ENCODE results near the gene KIF23.
A peak's percentile ranks its signal among the peaks of the same experiment; 100 is the strongest.
"Not testable (repeated sequence)": the region's sequence is repeated elsewhere in the genome, so short reads cannot be mapped to it uniquely, and the experiment has no call there.

Gene KIF23

GRCh38 chr15:69439623-69440022, 25.5 kb downstream of the KIF23 start:
- DNase-seq = no peak

- DNase-seq = no peak
Measured at GRCh38 chr15:69443032-69443611, 29.0 kb downstream of the KIF23 start.

DNA sequence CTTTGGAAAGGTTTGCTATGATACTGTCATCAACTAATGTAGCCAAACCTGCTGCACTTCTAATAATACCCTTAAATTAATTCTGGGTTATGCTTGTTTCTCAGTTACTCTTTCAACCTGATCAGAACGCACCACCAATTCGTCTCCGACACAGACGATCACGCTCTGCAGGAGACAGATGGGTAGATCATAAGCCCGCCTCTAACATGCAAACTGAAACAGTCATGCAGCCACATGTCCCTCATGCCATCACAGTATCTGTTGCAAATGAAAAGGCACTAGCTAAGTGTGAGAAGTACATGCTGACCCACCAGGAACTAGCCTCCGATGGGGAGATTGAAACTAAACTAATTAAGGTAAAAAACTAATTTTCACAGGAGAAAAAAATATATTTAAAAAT, 30.5 kb downstream of the KIF23 start:
- no peak for DNase-seq

- no peak for DNase-seq
Measured at GRCh38 chr15:69446953-69447352, 32.8 kb downstream of the KIF23 start.

DNA sequence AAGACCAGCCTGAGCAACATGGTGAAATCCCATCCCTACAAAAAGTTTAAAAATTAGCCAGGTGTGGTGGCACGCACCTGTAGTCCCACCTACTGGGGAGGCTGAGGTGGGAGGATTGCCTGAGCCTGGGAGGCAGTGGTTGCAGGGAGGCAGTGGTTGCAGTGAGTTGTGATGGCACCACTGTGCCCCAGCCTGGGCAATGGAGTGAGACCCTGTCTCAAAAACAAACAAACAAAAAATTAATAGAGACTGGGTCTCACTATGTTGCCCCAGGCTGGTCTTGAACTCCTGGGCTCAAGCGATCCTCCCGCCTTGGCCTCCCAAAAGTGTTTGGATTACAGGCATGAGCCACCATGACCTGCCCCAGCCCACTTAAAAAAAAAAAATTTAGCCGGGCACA, 36.1 kb downstream of the KIF23 start:
- not testable (repeated sequence) for DNase-seq

- DNase-seq = no peak
Measured at GRCh38 chr15:69450968-69451695, 37.0 kb downstream of the KIF23 start.

GRCh38 chr15:69451951-69452691, 38.0 kb downstream of the KIF23 start:
- peak; percentile 76 for DNase-seq

GRCh38 chr15:69452692-69453521, 38.8 kb downstream of the KIF23 start, which contains the start of gene RPLP1:
RPLP1 (plus strand) TSS chr15:69452818; CDS start chr15:69452949, 131 bp downstream.
- peak; percentile 96 for DNase-seq

DNA sequence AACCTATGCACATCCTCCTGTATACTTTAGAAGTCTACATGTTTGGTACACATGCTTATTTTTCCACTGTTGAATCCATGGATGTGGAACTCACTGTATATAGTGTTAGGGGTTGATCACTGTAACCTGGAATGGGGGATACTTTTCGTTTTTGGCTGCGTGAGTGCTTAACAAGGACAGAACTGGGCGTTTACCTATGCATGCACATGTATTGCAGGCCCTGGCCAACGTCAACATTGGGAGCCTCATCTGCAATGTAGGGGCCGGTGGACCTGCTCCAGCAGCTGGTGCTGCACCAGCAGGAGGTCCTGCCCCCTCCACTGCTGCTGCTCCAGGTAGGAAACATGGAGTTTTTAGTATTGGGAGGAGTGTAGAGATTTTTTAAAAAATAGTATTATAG, 40.8 kb downstream of the KIF23 start:
- DNase-seq = no peak

- DNase-seq = no peak
Measured at GRCh38 chr15:69456208-69457166, 42.3 kb downstream of the KIF23 start.

DNA sequence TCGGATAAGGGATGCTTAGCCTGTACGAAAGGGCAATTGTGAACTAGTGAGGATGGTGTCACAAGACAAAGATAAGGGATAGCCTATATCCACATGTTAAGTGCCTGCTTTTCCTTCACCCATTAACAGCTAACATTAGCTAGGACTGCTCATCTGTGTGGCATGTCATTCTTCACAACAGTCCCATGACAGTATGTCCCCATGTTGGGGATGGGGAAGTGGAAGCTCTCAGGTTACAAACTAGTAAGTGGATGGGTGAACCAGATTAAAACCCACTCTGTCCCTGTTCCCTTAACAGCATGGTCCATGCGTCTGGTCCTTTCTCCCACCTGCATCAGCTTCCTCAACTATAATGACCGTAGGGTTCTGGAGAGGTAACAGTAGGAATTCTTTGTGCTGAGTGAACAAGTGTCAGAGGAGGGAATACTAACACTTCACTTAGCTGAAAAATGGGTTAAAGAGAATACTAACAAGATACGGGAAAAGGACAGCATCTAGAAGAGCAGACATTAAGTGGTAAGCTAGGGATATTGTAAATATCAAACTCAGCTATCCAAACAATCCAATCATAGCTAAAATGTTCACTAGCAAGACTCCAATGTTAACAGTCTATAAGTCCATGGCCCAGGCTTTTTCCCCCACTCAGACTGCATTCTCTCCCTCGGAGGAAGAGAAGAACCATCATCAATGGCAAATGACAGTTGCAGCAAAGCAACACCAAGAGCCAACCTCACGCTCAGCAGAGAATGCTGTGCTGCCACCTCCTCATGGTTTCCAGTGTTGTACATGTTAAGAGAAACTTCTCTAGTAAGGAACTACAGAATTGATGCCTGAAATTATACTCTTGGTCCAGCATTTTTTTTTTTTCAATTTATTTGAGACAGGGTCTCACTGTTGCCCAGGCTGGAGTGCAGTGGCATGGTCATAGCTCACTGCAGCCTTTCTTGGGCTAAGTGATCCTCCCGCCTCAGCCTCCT, 43.4 kb downstream of the KIF23 start:
- no peak for DNase-seq

GRCh38 chr15:69459066-69459465, 44.9 kb downstream of the KIF23 start:
- DNase-seq = no peak

DNA sequence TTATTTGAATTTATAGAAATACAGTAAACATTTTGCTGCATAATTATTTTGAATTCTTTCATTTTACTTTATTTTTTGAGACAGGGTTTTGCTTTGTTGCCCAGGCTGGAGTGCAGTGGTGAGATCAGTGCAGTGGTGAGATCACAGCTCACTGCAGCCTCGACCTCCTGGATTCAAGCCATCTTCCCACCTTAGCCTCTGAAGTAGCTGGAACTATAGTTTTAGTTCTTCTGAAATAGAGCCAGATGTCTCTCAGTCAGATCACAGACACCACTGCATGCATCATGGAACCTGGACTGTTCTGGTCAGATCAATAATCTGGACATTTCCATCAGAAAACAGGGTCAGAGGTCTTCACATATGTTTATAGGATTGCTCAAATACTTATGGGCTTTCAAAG, 46.3 kb downstream of the KIF23 start:
- DNase-seq = no peak

- DNase-seq = no peak
Measured at GRCh38 chr15:69462030-69462492, 47.9 kb downstream of the KIF23 start.

DNA sequence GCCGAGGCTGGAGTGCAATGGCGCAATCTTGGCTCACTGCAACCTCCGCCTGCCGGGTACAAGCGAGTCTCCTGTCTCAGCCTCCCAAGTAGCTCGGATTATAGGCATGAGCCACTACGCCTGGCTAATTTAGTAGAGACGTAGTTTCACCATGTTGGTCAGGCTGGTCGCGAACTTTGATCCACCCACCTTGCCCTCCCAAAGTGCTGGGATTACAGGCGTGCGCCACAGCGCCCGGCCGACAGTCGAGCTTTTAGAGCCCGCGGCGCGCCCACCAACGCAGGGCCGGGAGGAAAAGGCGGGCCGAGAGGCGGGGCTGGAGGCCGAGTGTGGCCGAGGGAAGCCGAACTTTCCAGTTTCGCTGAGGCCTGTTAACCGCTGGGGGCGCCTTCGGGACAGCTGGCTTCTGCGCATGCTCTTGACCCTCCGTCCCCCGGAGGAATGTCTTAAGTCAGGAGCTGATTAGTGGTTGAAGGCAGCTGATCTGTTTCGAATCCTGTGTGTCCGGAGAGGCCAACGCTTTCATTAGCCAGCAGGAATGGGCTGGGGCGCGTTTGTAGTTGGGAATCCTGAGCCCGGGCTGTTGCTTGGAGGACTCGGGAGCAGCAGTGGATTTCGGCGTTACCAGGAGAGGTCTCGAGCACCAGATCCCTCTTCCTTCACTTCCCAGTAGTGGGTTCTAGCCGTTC, 48.5 kb downstream of the KIF23 start:
- DNase-seq = peak; percentile 95

- DNase-seq = no peak
Measured at GRCh38 chr15:69463182-69463756, 49.1 kb downstream of the KIF23 start.

DNA sequence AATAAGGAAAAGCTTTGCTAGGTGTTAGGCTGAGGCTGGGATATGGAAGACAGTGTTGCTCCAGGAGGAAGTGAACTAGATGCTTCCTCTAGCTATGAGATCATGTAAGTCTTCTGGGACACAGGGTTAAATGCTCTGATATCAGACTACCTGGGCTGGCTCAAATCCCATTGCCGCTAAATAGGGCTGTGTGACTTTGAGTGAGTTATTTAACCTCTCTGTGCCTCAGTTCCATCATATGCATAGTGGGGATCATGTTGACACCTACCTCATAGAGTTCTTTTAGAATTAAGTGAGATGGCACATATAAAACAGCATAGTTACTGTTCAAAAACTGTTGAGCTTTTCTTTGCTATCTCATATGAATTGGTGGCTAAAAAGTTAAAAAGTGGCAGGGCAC, 51.1 kb downstream of the KIF23 start:
- DNase-seq = no peak

DNA sequence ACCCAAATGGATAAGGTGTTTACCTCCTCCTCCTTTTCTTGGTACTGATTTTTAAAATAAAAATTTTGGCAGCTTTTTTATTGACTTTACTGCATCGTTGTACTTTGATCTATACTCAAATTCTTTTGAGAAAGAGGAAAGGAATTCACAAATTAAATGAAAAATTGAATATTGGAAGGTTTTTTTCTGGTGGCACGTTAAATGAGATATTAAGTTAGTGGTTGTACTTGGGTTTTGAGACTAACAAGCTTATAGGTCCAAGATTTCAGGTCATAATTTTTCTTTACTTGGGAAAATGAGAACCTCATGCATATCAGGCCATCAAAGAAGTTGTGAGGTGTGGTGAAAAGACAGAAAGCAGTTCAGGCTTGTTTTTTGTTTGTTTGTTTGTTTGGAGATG, 52.6 kb downstream of the KIF23 start:
- no peak for DNase-seq

- DNase-seq = no peak
Measured at GRCh38 chr15:69467636-69468035, 53.5 kb downstream of the KIF23 start.
